Thoracic aorta (tissue), 2 donors: ENCODE results near the gene FRMPD1. TPM values are rescaled to one million over a fixed set of nuclear protein-coding genes. Genes with fewer than 3 reads are reported as not detected.

ENCODE experiments used
- ATAC-seq: fragments of 150-250 bp; one replicate; pipeline ENCODE4 v1.8.0; 2017; ENCODE audit warnings: low read depth; ENCODE audit not compliant: insufficient number of reproducible peaks, low FRiP score
- DNase-seq: peaks from one replicate; pipeline ENCODE4 v3.0.0-alpha.2; 2020; ENCODE audit warnings: low spot score
- H3K27ac ChIP-seq, 2 donors: fragments of 200-600 bp; sonication (generic); 1 replicate in 1 of 2; 2 replicates in 1 of 2; pipeline ENCODE4 v1.5.1; 2016; ENCODE audit warnings: mild to moderate bottlenecking in 2 of 2, moderate library complexity in 2 of 2
- H3K27me3 ChIP-seq: fragments of 200-600 bp; sonication (generic); replicated peaks from 2 replicates; pipeline ENCODE4 v1.6.0; 2016; ENCODE audit warnings: mild to moderate bottlenecking; ENCODE audit not compliant: insufficient read depth
- H3K36me3 ChIP-seq: fragments of 200-600 bp; sonication (generic); one replicate; pipeline ENCODE4 v1.5.1; 2016
- H3K4me1 ChIP-seq, 2 donors: fragments of 200-600 bp; sonication (generic); 1 replicate in 1 of 2; 2 replicates in 1 of 2; pipeline versions ENCODE4 v1.5.1 to v1.6.0; 2016; ENCODE audit warnings: low read depth in 2 of 2, mild to moderate bottlenecking in 1 of 2; ENCODE audit not compliant: control insufficient read depth in 1 of 2
- H3K4me3 ChIP-seq: fragments of 200-600 bp; sonication (generic); 2 replicates; pipeline ENCODE4 v1.5.1; 2016; ENCODE audit warnings: mild to moderate bottlenecking
- H3K9me3 ChIP-seq: fragments of 200-600 bp; sonication (generic); 2 replicates; pipeline ENCODE4 v1.5.1; 2016
- CTCF ChIP-seq: fragments of 200-600 bp; sonication (generic); IDR thresholded peaks from one replicate; pipeline ENCODE4 v1.5.1; 2019; ENCODE audit warnings: antibody characterized with exemption
- total RNA-seq, 2 donors: library from RNA; depleted of rRNA; stranded (reverse); fragments of >200 nt; gene quantifications; one replicate each; pipeline versions ENCODE4 v1.1.0 to v1.2.3, GENCODE V29; 2016

Gene FRMPD1
- total RNA-seq, 2 donors from 2014 or later, result 0.27 TPM; not detected in 1

GRCh38 chr9:37609735-37610397, 40.9 kb upstream of the FRMPD1 start:
- H3K4me1 ChIP-seq, result no peaks in the 10 kb centered on the region
- no peaks in the 10 kb centered on the region for H3K9me3 ChIP-seq
- no peak overlapping the region for H3K4me3 ChIP-seq
- H3K27me3 ChIP-seq, result no peaks in the 10 kb centered on the region
- no peaks in the 10 kb centered on the region for H3K36me3 ChIP-seq
- no peak for ATAC-seq
- no peak overlapping the region for H3K27ac ChIP-seq
- no peak for TF ChIP-seq CTCF
- no peak for DNase-seq

- DNase-seq (no peak), ATAC-seq (no peak)
- no peak overlapping the region for H3K4me3 ChIP-seq
- no peaks in the 10 kb centered on the region for H3K36me3 ChIP-seq
- no peaks in the 10 kb centered on the region for H3K4me1 ChIP-seq
- H3K9me3 ChIP-seq, result no peaks in the 10 kb centered on the region
- H3K27me3 ChIP-seq, result no peaks in the 10 kb centered on the region
- H3K27ac ChIP-seq, result no peak overlapping the region
- no peak for TF ChIP-seq CTCF
These were observed 39.7 kb upstream of the FRMPD1 start for GRCh38 chr9:37611014-37611413.

GRCh38 chr9:37611961-37612360, 38.8 kb upstream of the FRMPD1 start:
- no peaks in the 10 kb centered on the region for H3K9me3 ChIP-seq
- no peak for TF ChIP-seq CTCF
- no peak overlapping the region for H3K4me3 ChIP-seq
- no peak overlapping the region for H3K27ac ChIP-seq
- no peaks in the 10 kb centered on the region for H3K27me3 ChIP-seq
- no peaks in the 10 kb centered on the region for H3K36me3 ChIP-seq
- no peaks in the 10 kb centered on the region for H3K4me1 ChIP-seq
- DNase-seq (no peak), ATAC-seq (no peak)

- H3K4me3 ChIP-seq, result no peak overlapping the region
- no peak for TF ChIP-seq CTCF
- H3K27ac ChIP-seq, result no peak overlapping the region
- H3K4me1 ChIP-seq, result no peaks in the 10 kb centered on the region
- ATAC-seq, result no peak
- H3K9me3 ChIP-seq, result no peaks in the 10 kb centered on the region
- no peak for DNase-seq
- no peaks in the 10 kb centered on the region for H3K36me3 ChIP-seq
- no peaks in the 10 kb centered on the region for H3K27me3 ChIP-seq
These were observed 33.6 kb upstream of the FRMPD1 start for GRCh38 chr9:37617161-37617560.

GRCh38 chr9:37617832-37618231, 32.9 kb upstream of the FRMPD1 start:
- Histone ChIP-seq H3K9me3 (no peaks in the 10 kb centered on the region), H3K36me3 (no peaks in the 10 kb centered on the region), H3K4me3 (no peak overlapping the region), H3K27me3 (no peaks in the 10 kb centered on the region), H3K4me1 (no peaks in the 10 kb centered on the region), H3K27ac (no peak overlapping the region)
- ATAC-seq, result no peak
- no peak for TF ChIP-seq CTCF
- DNase-seq, result no peak
